Skeletal muscle satellite cell (primary cell): ENCODE measurements around the gene CST9.
A peak's percentile ranks its signal among the peaks of the same experiment; 100 is the strongest.
"Not testable (repeated sequence)": the region's sequence is repeated elsewhere in the genome, so short reads cannot be mapped to it uniquely, and the experiment has no call there.

Experiments used
- H3K27me3 ChIP-seq: 2 replicates; pipeline ENCODE4 v1.7.0; 2013; ENCODE audit warnings: low read length; ENCODE audit not compliant: control insufficient read depth, insufficient read depth
- H3K36me3 ChIP-seq: 2 replicates; pipeline ENCODE4 v1.7.0; 2013; ENCODE audit warnings: mild to moderate bottlenecking, control low read depth, low read length; ENCODE audit not compliant: insufficient read depth
- H3K4me1 ChIP-seq: 2 replicates; pipeline ENCODE4 v1.7.0; 2013; ENCODE audit warnings: low read length; ENCODE audit not compliant: control insufficient read depth, insufficient read depth
- H3K4me2 ChIP-seq: 2 replicates; pipeline ENCODE4 v1.7.0; 2013; ENCODE audit warnings: mild to moderate bottlenecking, low read length
- H3K4me3 ChIP-seq: 2 replicates; pipeline ENCODE4 v1.7.0; 2013; ENCODE audit warnings: low read length
- H3K9ac ChIP-seq: 2 replicates; pipeline ENCODE4 v1.7.0; 2013; ENCODE audit warnings: mild to moderate bottlenecking, low read depth, low read length, moderate library complexity
- H3K9me3 ChIP-seq: replicated peaks from 2 replicates; pipeline ENCODE4 v1.7.0; 2013; ENCODE audit warnings: mild to moderate bottlenecking, control low read depth, low read length

CST9 gene

GRCh38 chr20:23629017-23629541, 23.4 kb upstream of the CST9 start:
- no peak overlapping the region for H3K4me2 ChIP-seq
- H3K9me3 ChIP-seq: no peaks in the 10 kb centered on the region
- H3K9ac ChIP-seq: no peak overlapping the region
- peaks cover 12% of the 10 kb centered on the region for H3K36me3 ChIP-seq
- H3K4me3 ChIP-seq: no peak overlapping the region
- peaks cover 23% of the 10 kb centered on the region for H3K4me1 ChIP-seq
- no peaks in the 10 kb centered on the region for H3K27me3 ChIP-seq

- Histone ChIP-seq H3K9ac (no peak overlapping the region), H3K4me3 (no peak overlapping the region), H3K4me1 (peaks cover 28% of the 10 kb centered on the region), H3K9me3 (no peaks in the 10 kb centered on the region), H3K27me3 (no peaks in the 10 kb centered on the region), H3K4me2 (no peak overlapping the region), H3K36me3 (peaks cover 11% of the 10 kb centered on the region)
Observed at GRCh38 chr20:23628402-23629016, 22.8 kb upstream of the CST9 start.

- Histone ChIP-seq H3K9ac (no peak overlapping the region), H3K9me3 (no peaks in the 10 kb centered on the region), H3K27me3 (no peaks in the 10 kb centered on the region), H3K4me1 (peaks cover 29% of the 10 kb centered on the region), H3K36me3 (peaks cover 5% of the 10 kb centered on the region), H3K4me3 (no peak overlapping the region), H3K4me2 (no peak overlapping the region)
Observed at GRCh38 chr20:23627501-23627900, 21.8 kb upstream of the CST9 start.

- H3K9ac ChIP-seq: no peak overlapping the region
- no peaks in the 10 kb centered on the region for H3K36me3 ChIP-seq
- H3K4me1 ChIP-seq: peaks cover 35% of the 10 kb centered on the region
- no peak overlapping the region for H3K4me3 ChIP-seq
- no peaks in the 10 kb centered on the region for H3K9me3 ChIP-seq
- H3K4me2 ChIP-seq: no peak overlapping the region
- H3K27me3 ChIP-seq: no peaks in the 10 kb centered on the region
Observed at GRCh38 chr20:23626040-23626620, 20.4 kb upstream of the CST9 start.

GRCh38 chr20:23625236-23625964, 19.7 kb upstream of the CST9 start:
- Histone ChIP-seq H3K9ac (no peak overlapping the region), H3K27me3 (no peaks in the 10 kb centered on the region), H3K4me2 (no peak overlapping the region)

GRCh38 chr20:23624324-23624691, 18.6 kb upstream of the CST9 start:
- peaks cover 29% of the 10 kb centered on the region for H3K4me1 ChIP-seq
- no peak overlapping the region for H3K9ac ChIP-seq
- no peaks in the 10 kb centered on the region for H3K27me3 ChIP-seq
- no peaks in the 10 kb centered on the region for H3K36me3 ChIP-seq
- H3K4me2 ChIP-seq: no peak overlapping the region
- H3K4me3 ChIP-seq: no peak overlapping the region
- no peaks in the 10 kb centered on the region for H3K9me3 ChIP-seq

More at GRCh38 chr20:23625236-23625964, 19.7 kb upstream of the CST9 start:
- H3K4me3 ChIP-seq: no peak overlapping the region
- no peaks in the 10 kb centered on the region for H3K36me3 ChIP-seq
- H3K4me1 ChIP-seq: peaks cover 35% of the 10 kb centered on the region
- H3K9me3 ChIP-seq: no peaks in the 10 kb centered on the region

- H3K36me3 ChIP-seq: no peaks in the 10 kb centered on the region
- H3K27me3 ChIP-seq: no peaks in the 10 kb centered on the region
- no peak overlapping the region for H3K4me3 ChIP-seq
- H3K4me2 ChIP-seq: no peak overlapping the region
- no peak overlapping the region for H3K9ac ChIP-seq
- no peaks in the 10 kb centered on the region for H3K9me3 ChIP-seq
- peaks cover 24% of the 10 kb centered on the region for H3K4me1 ChIP-seq
Observed at GRCh38 chr20:23623666-23624323, 18.1 kb upstream of the CST9 start.

GRCh38 chr20:23622839-23623343, 17.2 kb upstream of the CST9 start:
- H3K4me3 ChIP-seq: peak overlapping the region; percentile 57
- H3K36me3 ChIP-seq: no peaks in the 10 kb centered on the region
- no peaks in the 10 kb centered on the region for H3K27me3 ChIP-seq
- H3K4me1 ChIP-seq: peaks cover 24% of the 10 kb centered on the region
- peak overlapping the region; percentile 79 for H3K9ac ChIP-seq
- H3K4me2 ChIP-seq: peak overlapping the region; percentile 76
- no peaks in the 10 kb centered on the region for H3K9me3 ChIP-seq

GRCh38 chr20:23622401-23622800, 16.7 kb upstream of the CST9 start:
- peak overlapping the region; percentile 76 for H3K4me2 ChIP-seq
- H3K4me3 ChIP-seq: peak overlapping the region; percentile 57
- H3K9me3 ChIP-seq, H3K27me3 ChIP-seq, H3K36me3 ChIP-seq: not testable (repeated sequence)
- H3K9ac ChIP-seq: peak overlapping the region; percentile 79
- peaks cover 24% of the 10 kb centered on the region for H3K4me1 ChIP-seq

- not testable (repeated sequence) for H3K4me2 ChIP-seq, H3K9me3 ChIP-seq, H3K9ac ChIP-seq, H3K27me3 ChIP-seq, H3K4me3 ChIP-seq, H3K36me3 ChIP-seq
- peaks cover 18% of the 10 kb centered on the region for H3K4me1 ChIP-seq
Observed at GRCh38 chr20:23620670-23621386, 15.1 kb upstream of the CST9 start.

- no peaks in the 10 kb centered on the region for H3K9me3 ChIP-seq
- no peaks in the 10 kb centered on the region for H3K4me1 ChIP-seq
- no peak overlapping the region for H3K4me3 ChIP-seq
- no peaks in the 10 kb centered on the region for H3K36me3 ChIP-seq
- H3K9ac ChIP-seq: no peak overlapping the region
- H3K4me2 ChIP-seq: no peak overlapping the region
- H3K27me3 ChIP-seq: no peaks in the 10 kb centered on the region
Observed at GRCh38 chr20:23614163-23614562, 8.4 kb upstream of the CST9 start.
